ENCODE measurements around the gene IDS.
A peak's percentile ranks its signal among the peaks of the same experiment; 100 is the strongest.
"Not testable (repeated sequence)": the region's sequence is repeated elsewhere in the genome, so short reads cannot be mapped to it uniquely, and the experiment has no call there.

Gene IDS, protein sequence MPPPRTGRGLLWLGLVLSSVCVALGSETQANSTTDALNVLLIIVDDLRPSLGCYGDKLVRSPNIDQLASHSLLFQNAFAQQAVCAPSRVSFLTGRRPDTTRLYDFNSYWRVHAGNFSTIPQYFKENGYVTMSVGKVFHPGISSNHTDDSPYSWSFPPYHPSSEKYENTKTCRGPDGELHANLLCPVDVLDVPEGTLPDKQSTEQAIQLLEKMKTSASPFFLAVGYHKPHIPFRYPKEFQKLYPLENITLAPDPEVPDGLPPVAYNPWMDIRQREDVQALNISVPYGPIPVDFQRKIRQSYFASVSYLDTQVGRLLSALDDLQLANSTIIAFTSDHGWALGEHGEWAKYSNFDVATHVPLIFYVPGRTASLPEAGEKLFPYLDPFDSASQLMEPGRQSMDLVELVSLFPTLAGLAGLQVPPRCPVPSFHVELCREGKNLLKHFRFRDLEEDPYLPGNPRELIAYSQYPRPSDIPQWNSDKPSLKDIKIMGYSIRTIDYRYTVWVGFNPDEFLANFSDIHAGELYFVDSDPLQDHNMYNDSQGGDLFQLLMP

DNA sequence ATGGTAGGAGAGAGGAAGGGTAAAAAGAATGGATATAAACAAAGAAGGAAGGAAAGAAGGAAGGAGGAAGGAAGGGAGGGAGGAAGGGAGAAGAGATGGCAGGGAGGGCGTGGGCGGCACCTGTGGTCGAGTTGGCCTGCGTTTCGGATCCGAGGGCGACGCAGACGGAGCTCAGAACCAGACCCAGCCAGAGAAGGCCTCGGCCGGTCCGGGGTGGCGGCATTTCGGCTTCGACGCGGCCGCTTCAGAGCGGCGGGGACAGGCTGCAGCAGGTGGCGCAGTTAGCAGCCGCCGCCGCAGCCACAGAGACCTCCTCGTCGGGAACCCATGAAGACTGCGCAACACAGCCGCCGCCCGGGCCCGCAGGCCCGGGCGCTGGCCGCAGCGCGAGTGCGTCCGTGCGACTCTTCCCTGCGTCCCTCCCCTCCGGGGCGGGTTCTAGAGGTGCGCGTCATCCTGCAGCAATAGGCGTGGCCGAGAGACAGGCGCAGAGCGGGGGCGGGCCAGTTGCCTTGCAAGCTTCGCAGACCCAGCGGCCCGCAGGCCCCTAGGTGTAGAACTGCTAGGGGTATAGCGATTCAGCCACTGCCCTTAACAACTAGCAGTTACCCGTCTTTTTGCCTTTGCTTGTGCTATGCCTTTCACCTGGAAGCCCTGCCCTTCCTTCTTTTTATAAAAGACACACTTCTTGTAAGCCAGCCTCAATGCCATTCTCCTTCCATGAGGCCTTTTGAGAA lies at the start of gene IDS:
Gene IDS (minus strand): TSS at position 392 of the 737 bp plus-strand sequence. CDS start 169 bp downstream, at position 223.
- DNase-seq = peak; percentile 10

GRCh38 chrX:149551939-149552248 lies 46.8 kb upstream of the IDS start:
- not testable (repeated sequence) for DNase-seq

- DNase-seq = not testable (repeated sequence)
Observed at GRCh38 chrX:149551245-149551938, 46.3 kb upstream of the IDS start.

- DNase-seq = not testable (repeated sequence)
Observed at GRCh38 chrX:149550454-149550853, 45.3 kb upstream of the IDS start.

DNA sequence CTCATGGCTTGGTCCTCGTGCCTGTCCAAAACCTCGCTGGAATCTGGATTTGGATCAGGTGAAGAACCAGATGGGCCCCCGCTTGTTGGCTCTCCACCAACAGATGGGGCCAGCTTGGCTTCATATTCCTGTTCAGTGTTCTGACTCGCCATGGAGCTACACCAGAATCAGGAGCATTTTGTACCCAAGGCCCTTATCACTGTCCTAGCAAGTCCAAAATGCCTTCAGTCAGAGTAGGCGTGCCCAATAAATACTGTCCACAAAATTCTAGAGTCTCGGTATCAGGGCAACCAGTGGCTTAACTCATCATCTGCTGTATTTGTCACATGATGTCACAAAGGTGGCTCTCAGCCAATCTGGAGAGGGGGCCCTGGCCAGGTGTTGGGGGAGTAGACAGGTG lies 44.6 kb upstream of the IDS start, which contains the start of gene HSFX3:
Gene HSFX3 (minus strand): TSS at position 224 of the 400 bp plus-strand sequence. CDS start 72 bp downstream, at position 152.
- not testable (repeated sequence) for DNase-seq

GRCh38 chrX:149547782-149548181 lies 42.7 kb upstream of the IDS start:
- DNase-seq = not testable (repeated sequence)

DNA sequence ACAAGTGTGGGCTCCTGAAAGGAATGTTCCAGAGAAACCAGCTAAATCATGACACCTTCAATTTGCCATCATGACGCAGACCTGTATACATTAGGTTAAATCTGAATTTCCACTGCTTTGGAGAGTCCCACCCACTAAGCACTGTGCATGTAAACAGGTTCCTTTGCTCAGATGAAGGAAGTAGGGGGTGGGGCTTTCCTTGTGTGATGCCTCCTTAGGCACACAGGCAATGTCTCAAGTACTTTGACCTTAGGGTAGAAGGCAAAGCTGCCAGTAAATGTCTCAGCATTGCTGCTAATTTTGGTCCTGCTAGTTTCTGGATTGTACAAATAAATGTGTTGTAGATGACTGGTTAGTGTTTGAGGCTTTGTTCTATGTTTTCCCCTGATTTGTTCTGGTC lies 41.9 kb upstream of the IDS start:
- not testable (repeated sequence) for DNase-seq

DNA sequence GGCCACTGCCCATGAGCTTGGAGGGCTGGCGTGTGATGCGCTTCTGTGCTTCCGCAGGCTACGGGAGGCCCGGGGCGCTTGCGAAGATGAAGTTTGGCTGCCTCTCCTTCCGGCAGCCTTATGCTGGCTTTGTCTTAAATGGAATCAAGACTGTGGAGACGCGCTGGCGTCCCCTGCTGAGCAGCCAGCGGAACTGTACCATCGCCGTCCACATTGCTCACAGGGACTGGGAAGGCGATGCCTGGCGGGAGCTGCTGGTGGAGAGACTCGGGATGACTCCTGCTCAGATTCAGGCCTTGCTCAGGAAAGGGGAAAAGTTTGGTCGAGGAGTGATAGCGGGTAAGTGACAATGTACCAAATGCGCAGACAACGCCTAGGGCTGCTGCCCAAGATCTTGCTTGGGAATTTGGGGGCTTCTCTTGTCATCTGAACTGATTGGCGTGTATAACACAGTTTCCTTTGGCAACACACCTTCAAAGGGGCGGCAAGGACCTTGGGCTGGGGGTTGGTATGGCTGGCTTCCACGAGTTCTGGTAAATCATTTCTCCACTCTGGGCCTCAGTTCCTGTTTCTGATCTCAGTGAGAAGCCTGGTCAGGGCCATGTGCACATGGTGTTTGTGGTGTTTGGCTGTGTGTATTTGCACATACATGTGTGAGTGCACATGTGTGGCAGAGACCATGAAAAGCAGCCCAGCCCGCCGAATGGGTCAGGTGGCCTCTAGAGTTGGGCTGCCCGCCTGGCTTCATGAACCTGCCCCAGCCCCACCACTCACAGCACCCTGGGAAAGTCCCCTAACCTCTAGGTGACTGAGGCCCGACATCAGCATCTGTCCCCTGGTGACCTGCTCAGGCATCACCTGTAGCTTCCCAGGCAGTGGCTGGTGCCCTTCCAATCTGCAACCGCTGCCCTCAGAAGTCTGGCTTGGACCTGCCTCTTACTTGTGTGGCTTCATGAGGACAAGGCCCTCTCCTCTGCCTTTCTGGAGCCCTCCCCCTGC lies 40.7 kb upstream of the IDS start:
- not testable (repeated sequence) for DNase-seq

DNA sequence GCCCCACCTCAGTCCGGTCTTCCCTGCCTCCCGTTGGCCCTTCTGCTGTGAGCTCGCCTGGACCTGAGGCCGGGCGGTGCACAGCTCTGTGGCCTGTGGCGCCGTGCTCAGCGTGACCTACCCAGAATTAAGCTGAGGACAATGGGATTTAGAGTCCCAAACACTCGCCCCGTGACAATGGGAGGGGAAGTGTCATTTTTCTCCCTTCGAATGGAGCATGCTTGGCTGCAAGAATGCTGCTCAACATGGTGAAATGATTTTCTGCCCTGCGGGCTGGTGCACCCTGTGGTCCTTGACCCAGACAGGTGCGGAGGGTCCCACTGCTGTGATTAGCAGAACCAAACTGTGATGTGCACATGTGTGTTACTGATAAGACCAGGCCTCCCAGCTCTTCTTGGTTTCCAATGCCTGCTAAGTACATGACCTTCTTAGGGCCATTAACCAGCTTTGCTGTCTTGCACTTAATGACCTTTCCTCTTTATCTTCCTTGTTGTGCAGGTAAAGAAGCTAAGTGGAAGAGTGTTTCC lies 36.5 kb upstream of the IDS start:
- no peak for DNase-seq

- DNase-seq = peak; percentile 84
Observed at GRCh38 chrX:149540621-149541520, 35.8 kb upstream of the IDS start, which contains the start of gene EOLA1. Gene EOLA1, plus strand, starts transcription at chrX:149541012. Its CDS starts 4,619 bp downstream, at chrX:149545631.

- DNase-seq = peak; percentile 1
Observed at GRCh38 chrX:149540131-149540620, 35.1 kb upstream of the IDS start.

DNA sequence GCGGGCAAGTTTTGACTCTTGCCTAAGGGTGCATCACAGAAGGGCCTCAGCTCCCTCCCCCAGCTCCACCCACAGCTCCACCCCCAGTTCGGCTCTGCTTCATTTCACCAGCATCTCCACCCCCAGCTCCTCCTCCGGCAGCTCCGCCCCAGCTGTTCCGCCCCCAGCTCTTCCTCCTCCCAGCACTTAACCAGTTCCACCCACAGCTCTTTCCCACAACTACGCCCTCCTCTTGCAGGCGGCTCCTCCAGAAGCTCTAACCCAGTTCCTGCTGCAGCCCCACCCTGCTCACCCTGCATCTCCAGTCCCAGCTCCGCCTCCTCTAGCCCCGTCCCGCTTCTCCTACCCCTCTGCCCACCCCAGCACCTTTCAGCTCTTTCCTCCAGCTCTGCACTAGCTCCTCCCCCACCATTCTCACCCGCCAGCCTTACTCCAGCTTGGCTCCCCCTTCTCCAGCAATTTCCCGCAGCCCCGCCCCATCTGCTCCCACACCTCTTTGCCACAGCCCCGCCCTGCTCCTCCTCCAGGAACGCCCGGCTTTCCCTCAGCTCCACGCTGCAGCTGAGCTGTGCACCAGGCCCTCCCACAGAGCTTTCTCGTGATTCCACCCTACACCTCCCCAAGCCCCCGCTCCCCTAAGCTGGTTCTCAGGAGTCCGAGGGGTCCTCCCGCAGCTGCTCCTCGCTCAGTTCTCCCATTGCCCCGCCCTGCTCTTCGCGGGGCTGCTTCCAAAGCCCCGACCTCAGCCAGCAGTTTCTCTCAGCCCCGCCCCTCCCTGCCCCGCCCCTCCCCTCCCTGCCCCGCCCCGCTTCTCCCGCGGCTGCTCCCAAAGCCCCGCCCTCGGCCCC lies 34.4 kb upstream of the IDS start:
- DNase-seq = peak; percentile 80

GRCh38 chrX:149537474-149537873 lies 32.4 kb upstream of the IDS start:
- DNase-seq = not testable (repeated sequence)

DNA sequence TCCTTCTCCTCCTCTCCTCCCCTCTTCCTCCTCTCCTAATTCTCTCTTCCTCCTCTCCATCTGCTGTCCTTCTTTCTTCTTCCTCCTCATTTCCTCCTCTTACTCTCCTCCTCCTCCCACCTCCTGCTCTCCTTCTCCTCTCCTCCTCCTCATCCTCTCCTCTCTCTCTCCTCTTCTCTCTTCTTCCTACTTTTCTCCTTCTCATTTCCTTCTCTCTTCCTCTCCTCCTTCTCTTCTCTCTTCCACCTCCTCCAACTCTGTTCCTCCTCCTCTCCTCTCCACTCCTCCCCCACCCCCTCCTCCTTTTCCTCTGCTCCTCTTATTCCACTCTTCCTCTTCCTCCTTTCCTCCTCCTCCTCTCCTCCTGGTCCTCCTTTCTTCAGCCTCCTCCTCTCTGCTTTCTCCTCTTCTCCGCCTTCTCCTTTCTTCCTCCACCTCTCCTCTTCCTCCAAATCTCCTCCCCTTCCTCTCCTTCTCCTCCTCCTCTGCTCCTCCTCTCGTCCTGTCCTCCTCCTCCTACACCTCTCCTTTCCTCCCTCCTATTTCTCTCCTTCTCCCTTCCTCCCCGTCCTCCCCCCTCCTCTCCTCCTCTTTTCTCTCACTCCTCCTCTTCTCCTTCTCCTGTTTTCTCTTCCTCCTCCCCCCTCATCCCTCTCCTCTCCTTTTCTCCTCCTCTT lies 30.0 kb upstream of the IDS start:
- DNase-seq = not testable (repeated sequence)

- DNase-seq = not testable (repeated sequence)
Observed at GRCh38 chrX:149533999-149534398, 28.9 kb upstream of the IDS start.

DNA sequence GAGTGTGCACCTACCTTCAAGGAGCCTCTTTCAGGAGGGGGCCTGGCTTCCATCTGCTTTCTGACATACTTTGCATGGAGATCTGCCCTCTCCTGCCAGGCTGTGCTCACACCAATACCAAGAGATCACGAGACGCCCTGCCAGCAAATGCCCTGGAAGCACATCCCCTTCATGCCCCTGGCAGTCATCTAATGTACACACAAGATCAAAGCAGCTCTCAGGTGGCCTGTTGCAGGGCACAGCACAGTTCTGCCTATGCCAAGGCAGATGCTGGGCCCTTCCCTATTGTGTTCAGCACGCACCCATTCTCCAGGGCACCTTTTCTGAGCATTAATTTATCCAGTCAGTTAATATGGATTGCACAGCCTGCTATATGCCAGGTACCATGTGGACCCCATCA lies 27.8 kb upstream of the IDS start:
- DNase-seq = not testable (repeated sequence)

DNA sequence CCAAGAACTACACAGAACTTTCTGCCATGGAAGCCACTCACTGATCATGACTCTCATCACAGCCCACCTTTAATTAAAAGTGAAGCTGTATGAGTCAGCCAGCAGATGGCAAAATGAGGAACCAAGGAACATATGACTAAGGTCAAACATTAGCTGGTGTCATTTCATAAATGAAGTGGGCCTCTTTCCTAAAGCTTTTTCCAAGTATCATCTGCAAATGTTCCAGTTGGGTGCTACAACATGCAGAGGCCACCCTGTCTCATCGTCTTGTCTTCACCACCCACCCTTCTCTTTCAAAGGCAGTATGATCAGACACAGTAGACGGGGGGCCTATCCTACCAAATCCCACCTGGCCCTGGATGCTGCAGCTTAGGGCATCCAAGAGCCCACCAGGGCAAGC lies 26.5 kb upstream of the IDS start:
- DNase-seq = no peak

- no peak for DNase-seq
Observed at GRCh38 chrX:149528381-149528780, 23.3 kb upstream of the IDS start.

- no peak for DNase-seq
Observed at GRCh38 chrX:149527705-149528104, 22.6 kb upstream of the IDS start.

Data from SIG-M5 (cell line).